Measurements from ENCODE around the gene MUC16. TPM values are rescaled to one million over a fixed set of nuclear protein-coding genes. Genes with fewer than 3 reads are reported as not detected.

MUC16 gene
- total RNA-seq, 1 donor from 2014 or later, result not detected

GRCh38 chr19:9010693-9011092 lies 484 bp upstream of the MUC16 start:
- Mint-ChIP-seq H3K9me3 (ENCODE audit: unreplicated experiment) (peaks cover 42% of the 10 kb centered on the region), H3K27ac (ENCODE audit: unreplicated experiment) (no peak overlapping the region), H3K4me3 (ENCODE audit: unreplicated experiment) (no peak overlapping the region), H3K4me1 (ENCODE audit: unreplicated experiment) (no peaks in the 10 kb centered on the region), H3K27me3 (ENCODE audit: unreplicated experiment) (peaks cover 2% of the 10 kb centered on the region), H3K36me3 (ENCODE audit: low read depth, unreplicated experiment) (peaks cover 14% of the 10 kb centered on the region)
- TF ChIP-seq CTCF (IDR thresholded peaks at IDR 0.05; ENCODE audit: unreplicated experiment), result no peak
- no peak for DNase-seq (ENCODE audit: low spot score)

- no peak for DNase-seq (ENCODE audit: low spot score)
- H3K27me3 Mint-ChIP-seq (ENCODE audit: unreplicated experiment), result peaks cover 3% of the 10 kb centered on the region
- no peaks in the 10 kb centered on the region for H3K4me1 Mint-ChIP-seq (ENCODE audit: unreplicated experiment)
- no peak overlapping the region for H3K4me3 Mint-ChIP-seq (ENCODE audit: unreplicated experiment)
- no peak overlapping the region for H3K27ac Mint-ChIP-seq (ENCODE audit: unreplicated experiment)
- H3K36me3 Mint-ChIP-seq (ENCODE audit: low read depth, unreplicated experiment), result peaks cover 15% of the 10 kb centered on the region
- H3K9me3 Mint-ChIP-seq (ENCODE audit: unreplicated experiment), result peaks cover 41% of the 10 kb centered on the region
- TF ChIP-seq CTCF (IDR thresholded peaks at IDR 0.05; ENCODE audit: unreplicated experiment), result no peak
Measured at GRCh38 chr19:9009431-9009830, 778 bp downstream of the MUC16 start.

GRCh38 chr19:9008667-9009066 lies 1.5 kb downstream of the MUC16 start:
- Mint-ChIP-seq H3K4me3 (ENCODE audit: unreplicated experiment) (no peak overlapping the region), H3K9me3 (ENCODE audit: unreplicated experiment) (peaks cover 46% of the 10 kb centered on the region), H3K27me3 (ENCODE audit: unreplicated experiment) (peaks cover 5% of the 10 kb centered on the region), H3K4me1 (ENCODE audit: unreplicated experiment) (no peaks in the 10 kb centered on the region), H3K36me3 (ENCODE audit: low read depth, unreplicated experiment) (peaks cover 14% of the 10 kb centered on the region), H3K27ac (ENCODE audit: unreplicated experiment) (no peak overlapping the region)
- TF ChIP-seq CTCF (IDR thresholded peaks at IDR 0.05; ENCODE audit: unreplicated experiment), result no peak
- DNase-seq (ENCODE audit: low spot score), result no peak

GRCh38 chr19:9000933-9001332 lies 9.3 kb downstream of the MUC16 start:
- no peak for TF ChIP-seq CTCF (IDR thresholded peaks at IDR 0.05; ENCODE audit: unreplicated experiment)
- Mint-ChIP-seq H3K27ac (ENCODE audit: unreplicated experiment) (peak overlapping the region; percentile 7), H3K36me3 (ENCODE audit: low read depth, unreplicated experiment) (peaks cover 36% of the 10 kb centered on the region), H3K27me3 (ENCODE audit: unreplicated experiment) (peaks cover 16% of the 10 kb centered on the region), H3K4me1 (ENCODE audit: unreplicated experiment) (no peaks in the 10 kb centered on the region), H3K9me3 (ENCODE audit: unreplicated experiment) (peaks cover 48% of the 10 kb centered on the region), H3K4me3 (ENCODE audit: unreplicated experiment) (peak overlapping the region; percentile 9)
- DNase-seq (ENCODE audit: low spot score), result no peak

GRCh38 chr19:8988204-8988603 lies 22.0 kb downstream of the MUC16 start:
- no peak overlapping the region for H3K4me3 Mint-ChIP-seq (ENCODE audit: unreplicated experiment)
- peaks cover 13% of the 10 kb centered on the region for H3K9me3 Mint-ChIP-seq (ENCODE audit: unreplicated experiment)
- peaks cover 12% of the 10 kb centered on the region for H3K27me3 Mint-ChIP-seq (ENCODE audit: unreplicated experiment)
- no peaks in the 10 kb centered on the region for H3K4me1 Mint-ChIP-seq (ENCODE audit: unreplicated experiment)
- no peaks in the 10 kb centered on the region for H3K36me3 Mint-ChIP-seq (ENCODE audit: low read depth, unreplicated experiment)
- DNase-seq (ENCODE audit: low spot score), result no peak
- peak; percentile 25 for TF ChIP-seq CTCF (IDR thresholded peaks at IDR 0.05; ENCODE audit: unreplicated experiment)
- no peak overlapping the region for H3K27ac Mint-ChIP-seq (ENCODE audit: unreplicated experiment)
